Stomach (tissue), 4 donors: ENCODE results near the gene SLC1A1.

ENCODE experiments used
- POLR2A ChIP-seq, 4 donors: fragments of 450-650 bp; IDR thresholded peaks; one replicate each; pipeline ENCODE4 v1.6.1; 2016; ENCODE audit warnings: antibody characterized with exemption in 4 of 4, control low read depth in 2 of 4, mild to moderate bottlenecking in 1 of 4, moderate library complexity in 1 of 4
- TF ChIP-seq, protein P1 (sequence below), 7 experiments: fragments of 450-650 bp in 4 of 7; fragments of 200-600 bp in 3 of 7; sonication (generic) in 3 of 7; IDR thresholded peaks; one replicate each; pipeline ENCODE4 v1.5.1; 2016 to 2019; ENCODE audit warnings: antibody characterized with exemption in 7 of 7, control low read depth in 2 of 7, mild to moderate bottlenecking in 1 of 7

- TF ChIP-seq POLR2A (IDR thresholded peaks at IDR 0.05) = no peak
- TF ChIP-seq, protein P1, sequence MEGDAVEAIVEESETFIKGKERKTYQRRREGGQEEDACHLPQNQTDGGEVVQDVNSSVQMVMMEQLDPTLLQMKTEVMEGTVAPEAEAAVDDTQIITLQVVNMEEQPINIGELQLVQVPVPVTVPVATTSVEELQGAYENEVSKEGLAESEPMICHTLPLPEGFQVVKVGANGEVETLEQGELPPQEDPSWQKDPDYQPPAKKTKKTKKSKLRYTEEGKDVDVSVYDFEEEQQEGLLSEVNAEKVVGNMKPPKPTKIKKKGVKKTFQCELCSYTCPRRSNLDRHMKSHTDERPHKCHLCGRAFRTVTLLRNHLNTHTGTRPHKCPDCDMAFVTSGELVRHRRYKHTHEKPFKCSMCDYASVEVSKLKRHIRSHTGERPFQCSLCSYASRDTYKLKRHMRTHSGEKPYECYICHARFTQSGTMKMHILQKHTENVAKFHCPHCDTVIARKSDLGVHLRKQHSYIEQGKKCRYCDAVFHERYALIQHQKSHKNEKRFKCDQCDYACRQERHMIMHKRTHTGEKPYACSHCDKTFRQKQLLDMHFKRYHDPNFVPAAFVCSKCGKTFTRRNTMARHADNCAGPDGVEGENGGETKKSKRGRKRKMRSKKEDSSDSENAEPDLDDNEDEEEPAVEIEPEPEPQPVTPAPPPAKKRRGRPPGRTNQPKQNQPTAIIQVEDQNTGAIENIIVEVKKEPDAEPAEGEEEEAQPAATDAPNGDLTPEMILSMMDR (IDR thresholded peaks at IDR 0.05) = no peak
These were observed 29.3 kb downstream of the SLC1A1 start for GRCh38 chr9:4519604-4520003.
